GM19452 (cell line): Measurements from ENCODE around the gene TCFL5.

Experiments
- ATAC-seq: cut with Tn5 transposase; IDR thresholded peaks from one replicate; pipeline ENCODE4 v1.9.1; 2021; ENCODE audit not compliant: unreplicated experiment

TCFL5 gene

GRCh38 chr20:62815066-62815991, 46.3 kb downstream of the TCFL5 start:
- no peak for ATAC-seq

- no peak for ATAC-seq
These were observed 46.9 kb downstream of the TCFL5 start for GRCh38 chr20:62814709-62815065.

- no peak for ATAC-seq
These were observed 47.4 kb downstream of the TCFL5 start for GRCh38 chr20:62814060-62814708.

- no peak for ATAC-seq
These were observed 48.0 kb downstream of the TCFL5 start for GRCh38 chr20:62813588-62813987.

- ATAC-seq, result no peak
These were observed 48.8 kb downstream of the TCFL5 start for GRCh38 chr20:62812907-62813200.

GRCh38 chr20:62812181-62812906, 49.3 kb downstream of the TCFL5 start:
- no peak for ATAC-seq

GRCh38 chr20:62811720-62812119, 49.9 kb downstream of the TCFL5 start:
- no peak for ATAC-seq

- ATAC-seq, result no peak
These were observed 50.3 kb downstream of the TCFL5 start for GRCh38 chr20:62811320-62811719.

- ATAC-seq, result no peak
These were observed 51.8 kb downstream of the TCFL5 start for GRCh38 chr20:62809530-62810428.

- ATAC-seq, result no peak
These were observed 53.3 kb downstream of the TCFL5 start for GRCh38 chr20:62808211-62808865.

- no peak for ATAC-seq
These were observed 54.0 kb downstream of the TCFL5 start for GRCh38 chr20:62807444-62808210.

- no peak for ATAC-seq
These were observed 55.1 kb downstream of the TCFL5 start for GRCh38 chr20:62806383-62807050.

GRCh38 chr20:62805711-62806382, 55.8 kb downstream of the TCFL5 start:
- ATAC-seq, result no peak

- ATAC-seq, result peak; percentile 13
These were observed 56.4 kb downstream of the TCFL5 start for GRCh38 chr20:62805155-62805710.

GRCh38 chr20:62804627-62805154, 56.9 kb downstream of the TCFL5 start, which contains the start of gene OGFR:
OGFR (plus strand) TSS chr20:62804835; CDS start chr20:62804860, 25 bp downstream.
- peak; percentile 60 for ATAC-seq

GRCh38 chr20:62804021-62804626, 57.5 kb downstream of the TCFL5 start:
- peak; percentile 6 for ATAC-seq

GRCh38 chr20:62802026-62802712, 59.5 kb downstream of the TCFL5 start:
- no peak for ATAC-seq
